Muscle of arm (tissue), 12 donors: ENCODE data around the gene OPHN1. TPM values are rescaled to one million over a fixed set of nuclear protein-coding genes. Genes with fewer than 3 reads are reported as not detected.
A peak's percentile ranks its signal among the peaks of the same experiment; 100 is the strongest.
"Not testable (repeated sequence)": the region's sequence is repeated elsewhere in the genome, so short reads cannot be mapped to it uniquely, and the experiment has no call there.

Experiments used
- DNase-seq: peaks from one replicate; pipeline ENCODE4 v3.0.0-alpha.2; 2013
- polyA plus RNA-seq, 12 donors: library from polyadenylated mRNA; unstranded; fragments of 120-200 nt; gene quantifications; one replicate each; pipeline ENCODE4 v1.2.1, GENCODE V29; 2013; ENCODE audit not compliant: insufficient read length in 12 of 12

Gene OPHN1
- polyA plus RNA-seq, 12 donors, result 14.2 to 40.8 (median 17.9) TPM; not detected in 1

DNA sequence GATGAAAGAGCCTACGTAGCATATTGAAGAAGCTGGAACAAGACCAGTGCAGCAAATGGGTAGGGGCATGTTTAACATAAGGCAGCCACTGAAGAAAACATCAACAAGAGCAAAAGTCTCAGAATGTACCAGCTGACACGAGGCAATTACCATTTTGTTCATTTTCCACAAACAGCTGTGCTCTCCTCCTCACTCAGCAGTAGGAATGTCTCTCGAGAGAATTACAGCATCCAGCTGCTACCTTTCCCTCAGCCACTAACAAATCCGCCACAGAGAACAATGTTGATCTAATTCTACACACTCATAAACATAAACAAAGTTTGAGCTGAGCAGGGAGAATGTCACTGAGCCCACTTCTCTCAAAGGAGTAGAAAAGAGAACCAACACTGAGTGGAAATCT lies 68.0 kb downstream of the OPHN1 start:
- peak; percentile 41 for DNase-seq

DNA sequence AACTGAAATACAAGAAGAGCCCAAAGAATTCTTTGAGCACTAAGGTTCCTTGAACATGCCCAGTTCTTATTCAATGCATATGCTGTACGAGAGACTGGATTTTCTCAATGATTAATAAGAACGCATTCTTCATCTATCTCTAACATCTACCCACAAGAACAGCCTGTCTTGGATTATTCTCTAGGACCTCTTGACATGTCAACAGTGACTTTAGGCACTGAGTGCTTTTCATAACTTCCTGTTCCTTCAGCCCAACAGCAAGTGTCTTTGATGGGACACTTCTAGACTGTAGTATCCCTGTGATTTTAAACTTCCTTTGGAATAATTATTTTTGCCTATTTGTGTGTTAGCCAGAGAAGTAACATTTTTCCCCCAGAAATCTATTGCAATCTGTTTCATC lies 69.3 kb downstream of the OPHN1 start:
- DNase-seq, result no peak

GRCh38 chrX:68358679-68359078 lies 74.6 kb downstream of the OPHN1 start:
- DNase-seq, result no peak

- no peak for DNase-seq
Observed at GRCh38 chrX:68355629-68355920, 77.7 kb downstream of the OPHN1 start.

GRCh38 chrX:68354879-68355628 lies 78.2 kb downstream of the OPHN1 start:
- DNase-seq, result no peak

- DNase-seq, result no peak
Observed at GRCh38 chrX:68345025-68345424, 88.3 kb downstream of the OPHN1 start.

DNA sequence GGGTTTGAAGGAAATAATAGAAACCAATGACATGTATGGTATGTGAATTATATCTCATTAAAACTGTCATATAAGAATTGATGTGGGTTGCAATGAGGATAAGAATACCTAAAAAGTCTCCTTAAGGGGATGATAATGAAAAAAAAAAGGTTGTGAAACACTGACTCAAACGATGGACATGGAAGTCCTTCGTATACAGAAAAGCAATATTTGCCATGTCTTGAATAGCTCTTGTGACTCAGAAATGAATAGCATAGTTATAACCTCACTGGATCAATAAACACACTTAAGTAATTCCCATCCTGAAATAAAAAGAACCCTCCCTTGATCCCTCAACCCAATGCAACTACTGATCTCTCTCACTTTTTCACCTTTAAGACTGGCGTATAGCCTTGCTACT lies 89.7 kb downstream of the OPHN1 start:
- no peak for DNase-seq

DNA sequence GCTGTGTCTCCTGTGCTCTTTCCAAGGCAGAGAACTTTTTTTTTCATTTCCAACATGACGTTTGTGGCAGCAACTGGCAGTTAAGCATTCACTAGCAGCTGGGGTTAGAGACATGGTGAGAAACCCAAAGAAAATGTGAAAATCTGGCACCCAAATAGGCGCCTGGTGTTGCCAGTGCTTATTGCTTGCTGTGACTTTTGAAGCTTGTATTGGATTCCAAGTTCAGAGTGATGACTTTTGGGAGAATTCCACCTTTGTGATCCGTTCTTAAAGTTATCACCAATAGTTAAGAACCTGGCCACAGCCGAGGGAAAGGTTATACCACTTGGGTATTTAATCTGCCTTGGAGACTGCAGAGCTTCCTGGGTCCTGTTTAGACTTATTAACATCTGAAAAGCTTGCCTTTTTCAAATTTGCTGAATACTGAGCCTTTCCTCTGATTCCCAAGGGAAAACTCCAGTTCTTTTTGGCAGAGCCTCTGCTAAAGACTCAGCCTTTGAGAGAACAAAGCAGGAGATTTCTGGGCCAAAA lies 101.0 kb downstream of the OPHN1 start:
- DNase-seq, result peak; percentile 30

DNA sequence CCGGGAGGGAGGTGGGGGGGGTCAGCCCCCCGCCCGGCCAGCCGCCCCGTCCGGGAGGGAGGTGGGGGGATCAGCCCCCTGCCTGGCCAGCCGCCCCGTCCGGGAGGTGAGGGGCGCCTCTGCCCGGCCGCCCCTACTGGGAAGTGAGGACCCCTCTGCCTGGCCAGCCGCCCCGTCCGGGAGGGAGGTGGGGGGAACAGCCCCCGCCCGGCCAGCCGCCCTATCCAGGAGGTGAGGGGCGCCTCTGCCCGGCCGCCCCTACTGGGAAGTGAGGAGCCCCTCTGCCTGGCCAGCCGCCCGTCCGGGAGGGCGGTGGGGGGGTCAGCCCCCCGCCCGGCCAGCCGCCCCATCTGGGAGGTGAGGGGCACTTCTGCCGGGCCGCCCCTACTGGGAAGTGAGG lies 106.5 kb downstream of the OPHN1 start:
- not testable (repeated sequence) for DNase-seq

DNA sequence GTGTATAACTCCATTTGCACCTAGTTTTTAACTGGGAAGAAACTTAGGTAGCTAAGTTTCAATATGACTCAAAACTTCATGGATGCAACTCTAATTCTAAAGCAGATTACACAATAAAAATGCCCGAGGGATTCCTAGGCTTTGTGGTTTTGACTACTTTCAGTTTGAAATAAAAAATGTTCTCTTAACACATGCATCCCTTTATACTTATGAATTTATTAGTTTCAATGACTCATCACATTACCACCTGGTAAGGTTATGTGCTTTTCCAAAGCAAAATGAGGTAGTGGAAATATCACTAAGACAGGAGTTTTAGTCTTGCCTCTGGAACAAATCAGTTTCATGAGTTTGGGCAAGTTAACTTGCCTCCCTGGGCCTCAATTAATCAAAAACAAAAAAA lies 125.5 kb downstream of the OPHN1 start:
- no peak for DNase-seq

- DNase-seq, result no peak
Observed at GRCh38 chrX:68304602-68305001, 128.7 kb downstream of the OPHN1 start.

- no peak for DNase-seq
Observed at GRCh38 chrX:68299898-68300297, 133.4 kb downstream of the OPHN1 start.

DNA sequence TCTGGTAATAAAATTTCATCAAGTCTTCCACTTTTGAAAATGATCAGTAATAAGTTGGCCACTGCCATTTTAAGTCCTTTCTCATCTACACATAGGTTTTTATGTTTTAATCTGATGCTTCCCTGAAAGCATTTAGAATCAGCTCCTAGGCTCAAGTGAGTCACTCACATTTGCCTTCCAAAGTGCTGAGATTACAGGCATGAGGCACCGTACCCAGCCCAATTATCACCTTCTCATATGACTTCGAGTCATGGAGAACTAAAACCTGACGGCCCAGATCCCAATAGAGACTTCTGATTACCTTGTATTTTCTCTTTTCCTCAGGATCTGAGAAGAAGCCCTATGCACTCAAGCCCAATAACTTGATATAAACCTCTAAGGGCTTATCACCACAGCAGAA lies 140.8 kb downstream of the OPHN1 start:
- no peak for DNase-seq

DNA sequence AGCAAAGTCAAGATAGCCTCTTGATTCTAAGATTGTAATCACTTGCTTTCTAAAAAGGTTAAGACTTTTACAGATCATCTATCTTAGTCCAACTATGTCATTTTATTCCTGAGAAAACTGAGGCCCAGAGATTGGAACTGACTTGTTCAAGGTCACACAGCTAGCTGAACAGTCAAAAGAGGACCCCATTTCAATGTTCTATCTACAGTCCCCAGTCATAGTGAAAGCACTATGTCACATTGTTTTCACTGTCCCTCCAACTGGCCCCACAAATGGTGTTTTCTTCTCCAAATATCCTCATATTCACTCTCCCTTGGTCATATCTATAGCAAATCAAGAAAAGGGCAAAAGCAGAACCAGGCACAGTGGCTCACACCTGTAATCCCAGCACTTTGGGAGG lies 145.2 kb downstream of the OPHN1 start:
- DNase-seq, result no peak

GRCh38 chrX:68287419-68287818 lies 145.9 kb downstream of the OPHN1 start:
- no peak for DNase-seq

GRCh38 chrX:68286980-68287379 lies 146.3 kb downstream of the OPHN1 start:
- DNase-seq, result no peak

- DNase-seq, result no peak
Observed at GRCh38 chrX:68286076-68286475, 147.2 kb downstream of the OPHN1 start.

DNA sequence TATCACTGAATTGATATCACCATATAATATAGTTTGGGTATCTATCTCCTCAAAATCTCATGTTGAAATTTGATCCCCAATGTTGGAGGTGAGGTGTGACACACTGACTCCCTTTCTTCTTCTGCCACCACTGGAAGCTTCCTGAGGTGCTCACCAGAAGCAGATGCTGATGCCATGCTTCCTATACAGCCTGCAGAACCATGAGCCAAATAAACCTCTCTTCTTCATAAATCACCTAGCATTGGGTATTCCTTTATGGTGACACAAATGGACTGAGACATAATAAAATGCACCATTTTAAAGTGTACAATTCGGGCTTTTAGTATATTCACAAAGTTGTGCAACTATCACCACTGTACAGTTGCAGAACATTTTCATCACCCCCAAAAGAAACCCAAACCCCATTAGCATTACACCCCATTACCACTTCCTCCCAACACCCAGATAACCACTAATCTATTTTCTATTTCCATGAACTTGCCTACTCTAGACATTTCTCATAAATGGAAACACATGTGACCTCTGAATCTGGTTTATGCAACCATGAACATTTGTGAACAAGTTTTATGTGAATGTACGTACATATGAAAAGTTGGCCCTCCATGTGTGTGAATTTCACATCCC lies 148.9 kb downstream of the OPHN1 start:
- DNase-seq, result no peak

DNA sequence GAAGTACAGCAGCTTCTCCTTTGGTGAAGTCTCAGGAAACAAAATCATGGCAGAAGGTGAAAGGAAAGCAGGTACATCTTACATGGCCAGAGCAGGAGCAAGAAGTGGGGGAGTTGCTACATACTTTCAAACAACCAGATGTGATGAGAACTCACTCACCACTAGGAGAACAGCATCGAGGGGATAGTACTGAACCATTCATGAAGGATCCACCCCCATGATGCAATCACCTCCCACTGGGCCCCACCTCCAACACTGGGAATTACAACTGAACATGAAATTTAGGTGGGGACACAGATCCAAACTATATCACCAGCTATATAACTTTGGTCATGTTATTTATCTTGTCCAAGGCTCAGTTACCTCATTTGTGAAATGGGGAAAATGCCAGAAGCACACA lies 159.4 kb downstream of the OPHN1 start:
- no peak for DNase-seq

GRCh38 chrX:68264793-68265192 lies 168.5 kb downstream of the OPHN1 start:
- not testable (repeated sequence) for DNase-seq

DNA sequence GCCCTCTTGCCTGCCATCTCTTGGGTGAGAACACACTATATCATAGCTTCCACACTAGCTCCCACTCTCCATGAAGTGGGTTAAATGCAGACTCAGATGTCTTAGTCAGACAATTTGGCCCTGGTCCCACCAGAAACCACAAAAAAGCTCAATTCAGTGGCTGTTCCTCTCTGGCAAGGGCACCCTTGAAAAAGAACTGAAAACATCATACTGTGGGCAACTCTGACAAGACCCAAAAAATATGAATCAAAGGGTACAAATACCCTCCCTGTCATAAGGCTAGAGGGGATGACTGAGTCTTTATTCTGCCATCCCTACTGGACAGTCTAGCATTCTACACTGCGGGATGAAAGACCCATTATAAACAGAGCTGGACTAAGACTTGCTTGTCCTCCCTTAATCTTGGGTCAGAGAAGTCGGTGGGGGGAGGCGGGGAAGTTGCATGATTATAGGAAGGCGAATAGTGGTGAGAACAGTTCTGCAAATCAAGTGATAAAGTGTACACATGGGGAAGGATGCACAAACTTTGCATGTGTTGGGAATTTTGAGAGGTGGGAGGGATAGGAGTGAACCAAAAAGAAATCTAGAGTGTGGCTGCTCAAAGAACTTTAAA lies 172.1 kb downstream of the OPHN1 start:
- no peak for DNase-seq

GRCh38 chrX:68256990-68257389 lies 176.3 kb downstream of the OPHN1 start:
- no peak for DNase-seq
